Activated T-helper 1 cell treated with anti-CD3 and anti-CD28 coated beads, Interleukin-2, amount 50 U/mL, for 16 hours (primary cell): Measurements from ENCODE around the gene LINGO3.

ENCODE experiments used
- DNase-seq, 2 donors: peaks; one replicate each; pipeline ENCODE4 v3.0.0-alpha.2; 2020; ENCODE audit warnings: low read depth in 1 of 2, low spot score in 1 of 2

LINGO3 gene

DNA sequence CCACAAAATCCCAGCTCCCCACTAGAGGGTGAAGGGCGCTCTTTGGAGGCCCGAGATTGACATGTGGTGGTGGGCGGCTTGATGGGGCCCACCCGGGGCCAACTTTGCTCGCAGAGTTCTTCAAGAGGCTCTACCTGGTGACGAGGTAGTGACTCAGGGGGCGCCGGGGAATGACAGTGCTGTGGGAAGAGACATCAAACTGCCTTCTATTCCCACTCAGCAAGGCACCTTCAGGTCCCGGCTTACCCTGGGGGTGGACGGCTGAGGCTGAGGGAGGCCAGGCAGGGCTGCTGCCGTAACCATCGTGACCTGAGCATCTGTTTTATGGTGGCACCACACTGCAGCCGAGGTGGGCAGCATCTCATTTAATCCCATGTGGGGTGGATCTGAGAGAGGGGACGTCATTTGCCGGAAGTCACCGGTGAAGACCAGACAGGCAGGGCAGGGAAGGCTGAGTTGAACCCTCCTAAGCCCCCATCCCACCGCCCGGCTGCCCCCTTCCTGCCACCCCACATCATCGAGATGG is 1.6 kb downstream of the LINGO3 start:
- DNase-seq, result no peak

DNA sequence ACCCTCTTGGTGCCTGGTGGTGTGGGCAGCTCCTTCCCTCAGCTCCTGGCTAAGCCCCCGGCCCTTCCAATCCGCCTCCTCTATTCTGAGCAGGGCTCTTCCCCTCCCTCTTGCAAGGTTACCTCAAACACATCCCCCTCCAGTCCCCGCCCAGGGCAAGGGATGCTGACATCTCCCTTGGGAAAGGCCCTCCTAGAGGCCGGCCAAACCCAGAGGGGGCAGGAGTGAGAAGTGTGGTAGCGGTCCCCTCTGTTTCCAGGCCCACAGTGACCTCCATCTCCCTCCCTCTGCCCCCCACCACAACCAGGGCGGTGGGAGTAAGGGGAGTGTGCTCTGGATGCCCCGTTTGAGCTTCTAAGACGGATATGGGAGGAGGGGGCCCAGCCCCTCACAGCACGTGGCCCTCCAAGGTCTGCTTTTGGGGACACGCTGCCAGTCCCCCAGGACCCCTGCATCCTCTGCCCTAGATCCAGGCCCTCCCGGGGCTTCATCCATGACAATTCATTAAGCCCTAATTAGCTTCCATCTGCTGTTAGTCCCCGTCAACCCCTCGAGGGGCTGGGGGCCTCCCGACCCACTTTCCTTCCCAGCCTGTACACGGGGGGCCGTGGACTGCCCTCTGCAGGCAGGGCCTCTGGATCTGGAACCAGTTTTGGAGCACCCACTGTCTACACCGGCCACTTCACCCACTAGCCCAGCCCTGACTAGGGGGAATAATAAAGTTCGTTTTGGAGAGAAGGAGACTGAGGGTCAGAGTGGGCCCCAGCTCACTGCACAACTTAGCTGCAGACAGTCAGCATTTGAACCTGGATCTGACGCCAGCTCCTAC is 2.3 kb downstream of the LINGO3 start:
- DNase-seq, result no peak

DNA sequence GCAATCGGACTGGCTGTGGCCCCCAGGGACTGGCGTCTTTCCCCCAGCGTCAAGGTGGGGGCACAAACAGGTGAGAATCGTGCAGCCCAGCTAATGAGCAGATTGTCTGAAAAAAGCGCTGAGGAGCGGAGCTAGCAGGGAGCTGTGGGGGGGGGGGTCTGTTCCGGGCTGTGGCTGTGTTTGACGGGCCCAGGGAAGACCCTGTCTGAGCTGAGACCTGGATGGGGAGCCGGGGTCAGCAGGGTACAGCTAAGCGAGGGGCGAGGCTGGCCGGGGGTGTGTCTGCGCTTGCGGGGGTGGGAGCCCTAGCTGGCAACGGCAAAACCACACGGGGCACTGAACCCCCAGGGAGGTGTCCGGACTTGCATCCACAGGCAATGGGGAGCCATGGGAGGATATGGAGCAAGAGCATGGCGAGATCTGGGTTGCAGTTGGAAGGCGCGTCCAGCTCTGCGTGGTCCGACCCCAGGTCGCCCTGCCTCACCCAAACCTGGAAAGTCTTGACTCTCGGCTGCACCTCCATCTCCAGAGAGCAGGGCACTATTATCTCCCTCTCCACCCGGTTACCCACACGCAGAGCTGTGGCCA is 4.6 kb downstream of the LINGO3 start:
- no peak for DNase-seq

- no peak for DNase-seq
Observed at GRCh38 chr19:2302319-2303210, 5.4 kb downstream of the LINGO3 start.

DNA sequence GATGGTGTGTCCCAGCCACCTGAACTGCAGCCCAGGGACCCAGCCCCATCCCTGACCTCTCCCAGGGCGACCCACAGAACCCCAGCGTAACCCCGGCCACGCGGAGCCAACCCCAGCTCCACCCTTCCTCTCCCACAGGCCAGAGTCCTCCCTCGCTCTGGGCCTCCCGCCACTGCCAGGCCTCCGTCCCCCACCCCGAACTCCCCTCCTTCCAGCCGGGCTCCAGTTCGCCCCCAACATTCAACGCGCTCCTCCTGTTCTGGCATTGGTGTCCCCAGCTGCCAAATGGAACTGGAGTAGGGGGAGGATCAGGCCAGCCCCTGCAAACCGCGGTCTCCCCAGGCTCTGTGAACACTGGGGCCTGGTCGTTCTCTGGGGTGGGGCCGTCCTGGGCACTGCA is 7.4 kb downstream of the LINGO3 start:
- DNase-seq, result no peak

GRCh38 chr19:2296141-2296540 is 11.8 kb downstream of the LINGO3 start:
- no peak for DNase-seq

GRCh38 chr19:2294687-2295335 is 13.1 kb downstream of the LINGO3 start:
- no peak for DNase-seq

- no peak for DNase-seq
Observed at GRCh38 chr19:2291185-2291751, 16.7 kb downstream of the LINGO3 start.

- no peak for DNase-seq
Observed at GRCh38 chr19:2290441-2291184, 17.3 kb downstream of the LINGO3 start.

DNA sequence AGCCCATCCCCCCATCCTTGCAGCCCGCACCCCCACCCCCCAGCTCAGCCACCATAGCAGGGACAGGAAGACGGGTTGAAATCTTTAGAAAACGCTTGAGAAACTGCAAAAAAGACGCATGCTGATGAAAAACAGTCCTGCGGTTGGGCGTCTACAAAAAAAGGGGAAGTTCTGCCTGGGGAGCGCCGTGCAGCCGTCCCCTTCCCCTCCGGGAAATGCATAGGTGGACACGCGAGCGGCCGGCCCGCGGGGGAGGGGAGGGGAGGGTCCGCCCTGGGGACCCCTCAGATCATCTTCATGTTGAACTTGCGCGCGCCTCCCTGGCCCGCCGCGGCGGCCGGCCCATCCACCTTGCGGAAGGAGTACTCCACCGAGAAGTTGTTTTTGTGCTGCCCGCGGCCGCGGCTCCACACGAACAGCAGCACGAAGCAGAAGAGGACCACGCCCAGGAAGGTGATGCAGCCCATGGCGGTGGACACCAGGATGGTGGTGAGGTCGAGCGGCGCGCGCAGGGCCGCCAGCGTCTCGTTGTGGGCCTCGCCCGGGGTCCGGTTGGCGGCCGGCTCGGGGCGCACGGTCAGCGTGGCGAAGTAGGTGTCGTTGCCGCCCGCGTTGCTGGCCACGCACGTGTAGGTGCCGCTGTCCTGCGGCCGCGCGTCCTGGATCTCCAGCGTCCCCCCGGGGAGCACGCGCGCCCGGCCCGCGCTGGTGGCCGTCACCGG is 18.1 kb downstream of the LINGO3 start:
- DNase-seq, result peak in 1 of 2 donors; percentile 51

DNA sequence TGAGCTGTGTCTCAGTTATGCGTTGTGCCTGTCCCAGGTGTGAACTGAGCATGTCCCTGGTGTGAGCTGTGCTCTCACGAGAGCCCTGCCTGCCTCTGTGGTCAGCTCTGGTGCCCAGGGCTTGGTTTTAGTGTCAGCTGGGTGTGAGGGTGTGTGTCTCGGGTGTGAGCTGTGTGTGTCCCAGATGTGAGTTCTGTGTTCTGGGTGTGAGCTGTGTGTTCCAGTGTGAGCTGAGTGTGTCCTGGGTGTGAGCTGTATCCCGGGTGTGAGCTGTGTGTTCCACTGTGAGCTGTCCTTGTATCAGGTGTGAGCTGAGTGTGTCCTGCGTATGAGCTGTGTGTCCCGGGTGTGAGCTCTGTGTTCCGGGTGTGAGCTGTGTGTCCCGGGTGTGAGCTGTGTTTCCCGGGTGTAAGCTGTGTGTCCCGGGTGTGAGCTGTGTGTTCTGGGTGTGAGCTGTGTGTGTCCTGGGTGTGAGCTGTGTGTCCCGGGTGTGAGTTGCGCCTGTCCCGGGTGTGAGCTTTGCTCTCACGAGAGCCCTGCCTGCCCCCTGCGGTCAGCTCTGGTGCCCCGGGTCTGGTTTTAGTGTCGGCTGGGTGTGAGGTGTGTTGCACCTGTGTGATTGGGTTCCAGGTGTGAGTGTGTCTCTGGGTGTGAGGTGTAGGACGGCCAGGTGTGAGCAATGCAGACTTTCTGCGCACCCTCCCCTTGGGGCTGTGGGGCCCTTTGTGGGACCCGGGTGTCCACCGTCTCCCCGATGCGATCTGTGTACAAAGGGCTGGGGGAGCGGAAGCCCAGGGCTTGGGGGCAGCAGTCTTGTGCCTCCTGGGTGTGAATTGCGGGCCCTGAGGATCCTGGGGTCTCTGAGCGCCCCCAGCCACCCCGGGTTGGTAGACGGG is 18.9 kb downstream of the LINGO3 start:
- no peak for DNase-seq

DNA sequence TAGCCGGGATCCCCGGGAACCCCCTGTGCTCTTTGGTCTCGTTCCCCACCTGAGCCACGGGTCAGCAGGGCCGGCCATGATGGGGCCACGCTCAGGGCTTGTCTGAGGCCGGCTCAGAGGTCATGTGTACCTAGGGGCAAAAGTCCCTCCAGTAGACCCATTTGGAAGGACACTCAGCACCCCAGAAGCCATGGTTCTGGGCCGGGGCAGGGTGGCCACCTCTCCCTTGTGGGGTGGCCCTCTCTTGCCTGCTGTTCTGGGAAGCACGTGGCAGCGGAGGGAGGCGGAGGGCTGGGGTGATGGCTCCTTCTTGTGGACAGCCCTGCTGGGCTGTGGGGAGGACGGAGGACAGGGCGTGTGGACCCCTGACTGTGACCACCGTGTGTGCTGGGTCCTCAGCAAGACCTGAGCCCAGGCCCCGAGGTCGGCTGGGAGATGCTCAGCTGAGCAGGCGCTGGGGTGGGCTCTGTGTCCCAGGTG is 19.6 kb downstream of the LINGO3 start:
- DNase-seq, result no peak

GRCh38 chr19:2287585-2288337 is 20.2 kb downstream of the LINGO3 start:
- DNase-seq, result no peak

GRCh38 chr19:2286402-2287140 is 21.4 kb downstream of the LINGO3 start:
- DNase-seq, result no peak

DNA sequence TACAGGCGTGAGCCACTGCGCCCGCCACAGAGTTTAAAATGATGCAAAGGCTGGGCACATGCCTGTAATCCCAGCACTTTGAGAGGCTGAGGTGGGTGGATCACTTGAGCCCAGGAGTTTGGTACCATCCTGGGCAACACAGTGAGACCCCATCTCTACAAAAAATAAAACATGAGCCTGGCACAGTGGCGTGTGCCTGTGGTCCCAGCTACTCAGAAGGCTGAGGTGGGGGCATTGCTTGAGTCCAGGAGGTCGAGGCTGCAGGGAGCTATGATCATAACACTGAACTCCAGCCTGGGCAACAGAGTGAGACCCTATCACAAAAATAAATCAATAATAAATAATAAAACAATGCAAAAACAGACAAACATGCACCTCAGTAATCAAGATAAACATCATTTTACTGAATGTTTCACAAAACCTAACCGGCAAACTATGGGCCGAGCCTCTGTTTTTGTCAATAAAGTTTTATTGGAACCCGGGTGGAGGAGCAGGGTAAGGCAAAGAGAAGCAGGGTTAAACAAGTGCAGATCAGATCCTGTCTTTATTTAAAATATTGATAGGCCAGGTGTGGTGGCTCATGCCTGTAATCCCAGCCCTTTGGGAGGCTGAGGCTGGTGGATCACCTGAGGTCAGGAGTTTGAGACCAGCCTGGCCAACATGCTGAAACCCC is 24.0 kb downstream of the LINGO3 start:
- DNase-seq, result no peak

DNA sequence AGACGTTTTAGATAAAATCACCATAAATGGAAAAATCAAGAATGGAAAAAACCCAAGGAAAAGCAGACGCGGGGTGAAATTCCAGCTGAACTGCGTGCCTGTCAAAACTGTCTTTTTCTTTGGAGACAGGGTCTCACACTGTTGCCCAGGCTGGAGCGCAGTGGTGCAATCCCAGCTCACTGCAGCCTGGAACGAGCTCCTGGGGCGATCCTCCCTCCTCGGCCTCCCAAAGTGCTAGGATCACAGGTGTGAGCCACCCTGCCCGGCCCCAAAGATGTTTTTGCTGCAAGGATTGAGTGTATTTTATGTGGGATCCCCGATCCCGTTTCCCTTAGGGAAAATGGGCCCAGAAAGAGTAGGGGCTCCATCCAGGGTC is 25.1 kb downstream of the LINGO3 start:
- DNase-seq, result no peak
